Activated T-cell treated with anti-CD3 and anti-CD28 coated beads for 4 hours (primary cell): ENCODE results near the gene ARMC9.

Experiments
- DNase-seq: peaks from one replicate; pipeline ENCODE4 v3.0.0-alpha.2; 2020

ARMC9 gene

DNA sequence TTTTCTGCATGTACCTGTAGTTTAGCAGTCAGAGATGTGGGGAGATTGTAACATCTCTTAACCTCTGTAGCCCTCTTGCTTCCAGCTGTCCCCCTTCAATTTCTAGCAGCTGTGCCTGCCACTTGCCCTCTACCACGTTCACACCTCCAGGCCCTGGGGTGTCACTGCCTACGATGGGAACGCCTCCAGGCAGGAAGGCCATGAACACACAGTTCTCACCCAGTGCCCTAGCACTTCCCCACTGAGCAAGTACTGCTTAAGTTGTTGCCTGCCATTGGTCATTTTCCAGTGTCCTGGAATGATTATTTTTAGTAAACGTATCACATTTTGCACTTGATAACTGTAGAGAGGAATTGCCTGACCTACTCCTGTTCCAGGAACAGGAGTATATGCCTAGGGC, 120.0 kb downstream of the ARMC9 start:
- DNase-seq = no peak

DNA sequence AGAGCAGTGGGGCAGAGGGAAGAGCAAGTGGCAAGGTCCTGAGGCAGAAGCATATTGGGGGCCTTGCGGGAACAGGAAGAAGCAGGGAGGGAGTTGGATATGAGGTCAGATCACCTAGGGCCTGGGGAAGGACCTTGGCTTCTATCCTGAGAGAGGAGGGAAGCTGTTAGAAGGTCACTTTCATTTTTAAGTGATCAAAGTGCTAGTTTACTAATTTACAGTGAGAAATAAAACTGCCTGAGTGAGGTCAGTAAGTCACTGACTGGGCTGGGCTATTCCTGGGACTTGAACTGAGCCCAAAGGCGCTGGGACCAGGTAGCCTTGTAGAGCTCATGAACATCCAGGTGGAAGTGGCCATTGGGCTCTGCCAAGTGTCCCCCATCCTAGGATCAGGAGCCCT, 120.5 kb downstream of the ARMC9 start:
- DNase-seq = no peak

DNA sequence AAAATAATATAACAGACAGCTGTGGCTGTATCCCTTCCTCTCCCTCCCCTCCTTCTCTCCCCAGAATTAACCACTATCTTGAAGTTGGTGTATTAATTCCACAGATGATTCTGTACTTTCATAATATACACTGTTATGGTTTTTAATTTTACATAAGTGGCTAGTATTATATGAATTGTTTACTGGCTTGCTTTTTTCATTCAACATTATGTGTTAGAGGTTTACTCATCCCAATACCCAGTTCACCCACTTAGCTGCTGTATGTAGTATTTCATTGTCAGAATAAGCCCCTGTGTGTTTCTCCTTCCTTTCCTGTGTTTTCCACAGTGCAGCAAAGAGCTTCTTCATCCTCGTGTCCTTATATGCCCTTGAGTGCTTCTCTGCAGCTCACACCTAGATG, 121.4 kb downstream of the ARMC9 start:
- DNase-seq = no peak

GRCh38 chr2:231321021-231321420, 122.6 kb downstream of the ARMC9 start:
- no peak for DNase-seq

- no peak for DNase-seq
These were observed 123.3 kb downstream of the ARMC9 start for GRCh38 chr2:231321556-231322334.

DNA sequence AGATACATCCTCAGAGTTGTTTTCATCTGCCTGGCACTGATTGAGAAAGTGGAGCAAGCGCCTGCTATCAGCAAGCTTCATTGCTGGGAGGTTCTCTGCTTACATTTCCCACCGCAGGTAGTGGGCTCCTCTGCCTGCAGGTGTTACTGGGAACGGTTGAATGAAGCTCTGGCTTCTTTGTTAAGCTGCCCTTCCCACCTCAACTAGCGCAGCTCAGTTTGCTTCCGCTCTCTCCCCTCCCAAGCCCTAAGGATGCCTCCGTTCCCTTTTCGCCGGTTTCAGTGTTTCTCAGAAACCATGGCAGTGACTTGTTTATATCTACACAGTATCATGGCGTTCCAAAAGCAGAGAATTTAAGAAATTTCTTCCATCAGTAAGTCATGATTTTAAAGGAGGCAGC, 124.9 kb downstream of the ARMC9 start:
- no peak for DNase-seq

DNA sequence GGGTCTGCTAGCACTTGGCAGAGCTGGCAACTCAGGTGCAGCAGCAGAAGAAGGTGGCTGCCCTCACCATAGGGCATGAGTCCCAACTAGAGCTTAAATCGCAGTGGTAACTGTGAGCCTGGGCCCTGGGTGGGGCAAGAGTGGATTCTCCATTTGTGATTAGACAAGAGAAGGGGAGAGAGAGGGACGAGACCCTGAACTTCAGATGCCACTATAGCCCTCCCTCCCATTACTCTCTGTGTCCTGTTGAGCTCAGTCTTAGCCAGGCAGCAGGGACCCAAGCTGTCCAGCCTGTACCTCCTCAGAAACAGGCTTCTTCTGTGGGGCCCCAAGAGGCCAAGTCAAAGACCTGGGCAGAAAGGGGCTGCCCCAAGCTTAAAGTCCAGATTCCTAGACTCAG, 127.4 kb downstream of the ARMC9 start:
- DNase-seq = no peak

DNA sequence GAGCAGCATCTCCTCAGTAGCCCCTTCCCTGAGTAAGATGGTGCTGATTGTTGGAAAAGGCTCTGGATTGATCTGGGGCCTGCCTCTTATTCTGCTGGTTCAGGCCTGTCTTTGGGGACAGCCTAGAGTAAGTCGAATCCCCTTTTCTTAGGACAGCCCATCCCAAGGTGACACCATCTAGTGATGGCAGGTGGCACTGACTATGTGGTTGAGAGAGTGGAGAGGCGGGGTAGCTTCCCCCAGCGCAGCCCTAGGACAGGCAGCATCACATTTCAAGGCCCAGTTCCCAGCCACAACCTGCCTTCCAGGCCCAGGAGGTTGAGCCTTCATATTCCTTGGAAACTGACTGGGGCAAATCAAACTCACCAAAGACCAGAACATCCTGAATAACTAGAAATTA, 128.0 kb downstream of the ARMC9 start:
- no peak for DNase-seq

GRCh38 chr2:231330311-231330710, 131.9 kb downstream of the ARMC9 start:
- DNase-seq = no peak

- DNase-seq = no peak
These were observed 133.1 kb downstream of the ARMC9 start for GRCh38 chr2:231331533-231331932.

DNA sequence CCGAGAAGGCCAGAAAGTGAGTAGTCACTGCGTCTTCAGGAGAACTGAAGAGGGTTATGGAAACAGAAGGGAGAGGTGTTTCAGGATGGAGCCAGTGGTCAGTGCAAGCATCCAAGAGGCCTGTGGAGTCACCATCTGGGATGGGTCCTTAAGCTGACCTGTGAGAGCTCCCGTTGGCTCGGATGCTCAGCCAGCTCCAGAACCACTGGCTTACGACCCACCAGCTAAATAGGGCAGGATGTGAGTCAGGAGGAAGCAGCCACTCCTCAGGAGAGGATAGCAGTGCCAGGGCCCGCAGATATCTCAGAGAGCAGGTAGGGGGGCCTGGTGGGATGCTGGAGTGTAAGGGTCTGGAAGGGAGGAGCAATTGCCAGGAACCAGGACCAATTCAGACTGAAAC, 134.0 kb downstream of the ARMC9 start:
- no peak for DNase-seq

GRCh38 chr2:231332872-231333500, 134.6 kb downstream of the ARMC9 start:
- DNase-seq = no peak

DNA sequence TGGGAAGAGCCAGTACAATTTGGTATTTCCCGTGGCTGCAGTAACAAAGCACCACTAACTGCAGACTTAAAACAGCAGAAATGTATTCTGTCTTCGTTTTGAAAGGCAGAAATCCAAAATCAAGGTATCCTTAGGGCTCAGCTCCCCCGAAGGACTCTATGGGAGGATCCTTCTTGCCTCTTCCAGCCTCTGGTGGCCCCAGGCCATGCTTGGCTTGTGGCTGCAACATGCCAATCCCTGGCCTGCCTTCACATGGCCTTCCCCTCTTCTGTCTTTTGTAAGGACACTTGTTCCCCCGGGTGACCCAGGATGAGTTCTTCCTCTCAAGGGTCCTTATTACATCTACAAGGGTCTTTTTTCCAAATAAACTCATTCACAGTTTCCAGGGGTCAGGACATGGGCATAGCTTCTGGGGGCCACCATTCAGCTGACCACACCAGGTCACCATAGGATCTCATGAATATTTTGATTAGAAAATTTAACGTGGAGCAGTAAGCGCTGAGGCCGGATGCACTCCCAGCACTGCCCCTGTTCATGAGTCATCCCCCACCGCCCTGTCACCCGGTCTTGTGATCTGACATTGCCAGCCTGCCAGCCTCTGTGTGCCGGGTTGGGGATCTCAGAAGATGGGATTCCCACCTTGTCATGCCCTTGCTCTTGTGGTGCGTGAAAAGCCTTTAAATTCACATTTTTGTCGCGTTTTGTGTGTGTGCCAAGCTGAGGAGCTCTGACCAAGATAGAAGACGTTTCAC, 135.9 kb downstream of the ARMC9 start:
- DNase-seq = no peak

- no peak for DNase-seq
These were observed 136.6 kb downstream of the ARMC9 start for GRCh38 chr2:231334981-231335380.

GRCh38 chr2:231335591-231335990, 137.2 kb downstream of the ARMC9 start:
- no peak for DNase-seq

GRCh38 chr2:231336236-231336635, 137.8 kb downstream of the ARMC9 start:
- no peak for DNase-seq

DNA sequence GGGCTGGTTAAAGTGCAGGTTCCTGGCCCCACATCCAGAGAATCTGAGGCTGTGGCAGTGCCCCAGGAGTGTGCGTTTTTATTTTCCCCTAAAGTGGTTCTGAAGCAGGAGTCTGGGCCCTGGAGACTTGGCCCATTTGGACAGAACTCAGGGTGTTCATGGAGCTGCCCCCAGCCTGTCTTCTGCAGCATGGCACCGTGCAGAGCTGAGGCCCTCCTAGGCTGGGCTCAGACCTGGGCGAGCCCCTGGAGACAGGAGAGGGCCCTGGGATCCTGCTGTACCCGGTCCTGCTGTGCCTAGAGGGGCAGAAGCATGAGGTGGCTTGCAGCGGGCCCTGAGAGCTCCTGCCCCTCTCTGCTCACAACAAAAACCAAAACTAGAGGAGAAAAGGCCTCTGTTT, 138.3 kb downstream of the ARMC9 start:
- DNase-seq = no peak

GRCh38 chr2:231337807-231338759, 139.7 kb downstream of the ARMC9 start:
- DNase-seq = no peak

- no peak for DNase-seq
These were observed 140.9 kb downstream of the ARMC9 start for GRCh38 chr2:231339316-231339715.

DNA sequence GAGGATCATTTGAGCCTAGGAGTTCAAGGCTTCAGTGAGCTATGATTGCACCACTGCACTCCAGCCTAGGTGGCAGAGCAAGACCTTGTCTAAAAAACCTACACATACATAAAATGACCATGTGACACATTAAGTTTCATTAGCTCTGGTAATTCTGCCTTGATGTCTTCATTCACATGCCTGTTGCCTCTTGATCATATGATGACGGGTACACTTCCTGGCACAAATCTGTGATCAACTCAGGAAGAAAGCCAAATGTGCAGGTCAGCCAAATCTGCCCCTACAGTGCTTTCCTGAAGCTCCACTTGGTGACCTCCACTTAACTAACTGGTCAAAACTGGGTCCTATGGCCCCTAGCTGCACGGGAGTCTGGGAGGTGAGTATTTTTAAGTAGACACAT, 142.7 kb downstream of the ARMC9 start:
- no peak for DNase-seq

DNA sequence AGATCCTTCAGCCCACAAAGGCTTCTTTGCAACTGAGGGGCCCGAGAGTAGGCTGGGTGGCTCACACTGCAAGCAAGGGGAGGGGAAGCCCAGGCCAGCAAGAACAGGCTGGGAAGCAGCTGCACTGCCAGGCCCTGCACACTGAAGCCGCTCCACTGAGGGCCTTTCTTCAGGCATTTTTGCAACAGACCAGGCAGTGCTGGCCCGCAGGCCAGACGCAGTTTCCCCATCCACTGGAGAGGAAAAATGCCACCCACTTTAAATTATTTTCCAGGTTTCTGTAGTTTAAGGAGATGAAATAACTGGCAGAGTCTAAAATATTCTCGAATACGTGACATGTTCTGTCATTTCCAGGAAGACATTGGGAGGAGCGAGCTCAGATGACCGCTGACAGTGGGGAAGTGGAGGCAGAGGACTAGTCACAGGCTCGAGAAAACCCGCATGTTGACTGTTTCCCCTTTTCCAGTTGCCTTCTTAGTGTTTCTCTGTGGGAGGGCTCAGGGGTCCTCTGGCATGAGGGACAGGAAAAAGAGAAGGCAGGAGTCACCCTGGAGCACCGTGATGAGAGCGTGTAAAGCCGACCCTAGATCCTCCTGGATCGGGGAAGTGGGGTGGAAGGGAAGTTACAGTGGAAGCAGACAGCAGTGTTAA, 143.8 kb downstream of the ARMC9 start:
- no peak for DNase-seq

DNA sequence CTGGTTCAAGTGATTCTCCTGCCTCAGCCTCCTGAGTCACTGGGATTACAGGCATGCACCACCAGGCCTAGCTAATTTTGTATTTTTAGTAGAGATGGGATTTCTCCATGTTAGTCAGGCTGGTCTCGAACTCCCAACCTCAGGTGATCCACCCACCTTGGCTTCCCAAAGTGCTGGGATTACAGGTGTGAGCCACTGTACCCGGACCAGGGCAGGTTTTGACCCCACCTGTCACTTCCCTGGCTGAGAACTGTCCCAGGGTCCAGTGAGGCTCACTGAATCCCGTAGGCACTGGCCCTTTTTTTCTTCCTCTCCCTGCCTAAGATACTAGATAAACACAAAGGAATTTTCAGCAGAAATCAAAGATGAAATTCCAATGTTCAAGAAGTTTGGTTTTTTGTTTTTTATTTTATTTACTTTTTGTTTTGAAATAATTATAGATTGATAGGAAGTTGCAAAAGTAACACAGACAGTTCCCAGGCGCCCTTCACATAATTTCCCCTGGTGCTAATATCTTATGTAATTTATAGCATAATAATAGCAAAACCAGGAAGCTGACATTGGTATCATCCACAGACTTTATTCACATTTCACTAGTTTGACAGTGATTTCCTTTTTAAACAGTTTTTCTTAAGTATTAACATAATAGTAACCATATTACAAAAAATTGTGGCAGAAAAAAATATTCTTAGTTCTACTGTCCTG, 144.7 kb downstream of the ARMC9 start:
- DNase-seq = no peak
